OCI-LY7 (cell line): ENCODE results near the gene KIF25. TPM values are rescaled to one million over a fixed set of nuclear protein-coding genes. Genes with fewer than 3 reads are reported as not detected.

ENCODE experiments used
- BruUV-seq: library from RNA; stranded (reverse); fragments of 400-500 nt; replicated peaks from 2 replicates; lab custom pipeline; 2021; lab: Mats Ljungman, UMichigan
- CTCF ChIA-PET: fragments of 300-600 bp; sonication (Branson Sonifier 250); formaldehyde crosslinking; loops from one replicate; lab custom pipeline; 2022; ENCODE audit warnings: antibody characterized with exemption; ENCODE audit not compliant: unreplicated experiment; lab: Charles Lee
- POLR2A ChIA-PET: fragments of 300-600 bp; sonication (Branson Sonifier 250); formaldehyde crosslinking; loops from one replicate; lab custom pipeline; 2022; ENCODE audit warnings: antibody characterized with exemption; lab: Charles Lee
- DNase-seq: peaks from one replicate; pipeline ENCODE4 v3.0.0-alpha.2; 2015; ENCODE audit warnings: low spot score
- H2AFZ ChIP-seq: fragments of 200-600 bp; sonication (generic), shearing (Covaris generic); 2 replicates; pipeline ENCODE4 v1.6.1; 2014; ENCODE audit warnings: mild to moderate bottlenecking, antibody characterized with exemption, low read length, moderate library complexity
- H3K27ac ChIP-seq: fragments of 200-600 bp; sonication (generic); 2 replicates; pipeline ENCODE4 v1.5.1; 2014; ENCODE audit warnings: mixed run types, low read depth, mild to moderate bottlenecking, moderate library complexity, low read length, inconsistent platforms; ENCODE audit not compliant: poor library complexity, severe bottlenecking
- H3K36me3 ChIP-seq: fragments of 200-600 bp; sonication (generic); 2 replicates; pipeline ENCODE4 v1.6.1; 2014; ENCODE audit warnings: mild to moderate bottlenecking, antibody characterized with exemption, low read length, moderate library complexity, mixed read lengths; ENCODE audit not compliant: insufficient read depth
- H3K4me1 ChIP-seq: fragments of 200-600 bp; sonication (generic); 2 replicates; pipeline ENCODE4 v1.5.1; 2014; ENCODE audit warnings: mild to moderate bottlenecking, low read length; ENCODE audit not compliant: insufficient read depth, poor library complexity, severe bottlenecking
- H3K4me2 ChIP-seq: fragments of 200-600 bp; sonication (generic); 2 replicates; pipeline ENCODE4 v1.6.1; 2014; ENCODE audit warnings: mild to moderate bottlenecking, low read length
- H3K4me3 ChIP-seq: fragments of 200-600 bp; sonication (generic); 2 replicates; pipeline ENCODE4 v1.5.1; 2014; ENCODE audit warnings: mild to moderate bottlenecking, low read depth, low read length; ENCODE audit not compliant: poor library complexity, severe bottlenecking
- H3K79me2 ChIP-seq: fragments of 200-600 bp; sonication (generic); 2 replicates; pipeline ENCODE4 v1.6.1; 2016; ENCODE audit warnings: low read depth, mild to moderate bottlenecking, low read length, moderate library complexity, mixed read lengths; ENCODE audit not compliant: insufficient read depth
- H3K9me2 ChIP-seq: fragments of 200-600 bp; sonication (generic); 2 replicates; pipeline ENCODE4 v1.6.1; 2016; ENCODE audit warnings: mild to moderate bottlenecking, low read length, mixed read lengths; ENCODE audit not compliant: insufficient read depth
- H3K9me3 ChIP-seq: fragments of 200-600 bp; sonication (generic); 2 replicates; pipeline ENCODE4 v1.6.1; 2014; ENCODE audit warnings: mild to moderate bottlenecking, mixed run types, low read length, mixed read lengths
- H4K20me1 ChIP-seq: fragments of 200-600 bp; sonication (generic); 2 replicates; pipeline ENCODE4 v1.6.1; 2014; ENCODE audit warnings: mild to moderate bottlenecking, antibody characterized with exemption, low read length, moderate library complexity, mixed read lengths; ENCODE audit not compliant: insufficient read depth
- CTCF ChIP-seq: fragments of 200-600 bp; sonication (generic); conservative IDR thresholded peaks from 2 replicates; pipeline ENCODE4 v1.5.1; 2014; ENCODE audit warnings: mild to moderate bottlenecking, antibody characterized with exemption, low read length, moderate library complexity, mixed read lengths
- EZH2phosphoT487 ChIP-seq: fragments of 200-600 bp; sonication (generic); IDR thresholded peaks from 2 replicates; pipeline ENCODE4 v1.6.1; 2018; ENCODE audit warnings: low read depth, borderline replicate concordance, mild to moderate bottlenecking, mixed run types, antibody characterized with exemption, low read length, moderate library complexity, mixed read lengths
- intact Hi-C: fragments of 100-400 bp; cut with micrococcal nuclease; formaldehyde crosslinking; loops from one replicate; pipeline ENCODE4 v1.10.0; 2022; ENCODE audit not compliant: unreplicated experiment
- total RNA-seq, 2 experiments: library from RNA; depleted of rRNA in 1 of 2; stranded (reverse); fragments of >200 nt in 1 of 2; shearing (Covaris generic) in 1 of 2; gene quantifications; 2 replicates each; pipeline ENCODE4 v1.2.3, GENCODE V29; 2014 to 2022

KIF25 gene
- total RNA-seq, 2 experiments from 2014 or later: not detected

GRCh38 chr6:168056892-168057527 is 59.5 kb downstream of the KIF25 start:
- H3K4me1 ChIP-seq: no peaks in the 10 kb centered on the region
- DNase-seq: no peak
- TF ChIP-seq EZH2phosphoT487 (no peak), CTCF (no peak)
- BruUV-seq: no TSS peak
- H3K36me3 ChIP-seq: no peaks in the 10 kb centered on the region
- no peaks in the 10 kb centered on the region for H3K9me3 ChIP-seq
- H3K4me2 ChIP-seq: no peak overlapping the region
- no peaks in the 10 kb centered on the region for H3K9me2 ChIP-seq
- H3K4me3 ChIP-seq: no peak overlapping the region
- H2AFZ ChIP-seq: no peak overlapping the region
- no peak overlapping the region for H3K27ac ChIP-seq
- POLR2A ChIA-PET: no interaction called here
- H4K20me1 ChIP-seq: no peaks in the 10 kb centered on the region
- no peaks in the 10 kb centered on the region for H3K79me2 ChIP-seq
- CTCF ChIA-PET: no interaction called here
- intact Hi-C loops: no loop called here

- no peaks in the 10 kb centered on the region for H3K4me1 ChIP-seq
Measured at GRCh38 chr6:168057836-168058235, 60.4 kb downstream of the KIF25 start.

More at GRCh38 chr6:168057836-168058235, 60.4 kb downstream of the KIF25 start:
- POLR2A ChIA-PET: no interaction called here
- TF ChIP-seq CTCF (no peak), EZH2phosphoT487 (no peak)
- CTCF ChIA-PET: no interaction called here
- H3K79me2 ChIP-seq: no peaks in the 10 kb centered on the region
- intact Hi-C loops: no loop called here
- H3K4me2 ChIP-seq: no peak overlapping the region
- H3K4me3 ChIP-seq: no peak overlapping the region
- H2AFZ ChIP-seq: no peak overlapping the region
- no peak overlapping the region for H3K27ac ChIP-seq
- DNase-seq: no peak
- BruUV-seq: no TSS peak
- H3K9me3 ChIP-seq: no peaks in the 10 kb centered on the region
- H4K20me1 ChIP-seq: no peaks in the 10 kb centered on the region
- no peaks in the 10 kb centered on the region for H3K9me2 ChIP-seq
- no peaks in the 10 kb centered on the region for H3K36me3 ChIP-seq
